ENCODE data around the gene ZBTB16. TPM values are rescaled to one million over a fixed set of nuclear protein-coding genes. Genes with fewer than 3 reads are reported as not detected.

The ZBTB16 gene
- total and polyA plus RNA-seq, 2 experiments from 2014 or later: 0.29 to 1.4 TPM

GRCh38 chr11:114130629-114131277, 71.2 kb downstream of the ZBTB16 start:
- H3K4me3 ChIP-seq: no peak overlapping the region
- no peaks in the 10 kb centered on the region for H3K27me3 ChIP-seq (ENCODE audit: insufficient read depth)
- H3K36me3 ChIP-seq (ENCODE audit: insufficient read depth): no peaks in the 10 kb centered on the region
- peaks cover 13% of the 10 kb centered on the region; the same call in 1 of the 2 replicates for H3K9me2 ChIP-seq (ENCODE audit: insufficient read depth)
- H4K20me1 ChIP-seq (replicated peaks; ENCODE audit: insufficient read depth): no peaks in the 10 kb centered on the region; the same call in 1 of the 2 replicates
- TF ChIP-seq EZH2phosphoT487 (IDR thresholded peaks at IDR 0.05; ENCODE audit: unreplicated experiment) (no peak), STAT1 (IDR thresholded peaks at IDR 0.05; ENCODE audit: unreplicated experiment) (no peak), ZNF114 (CRISPR knock-in tag; IDR thresholded peaks at IDR 0.05) (no peak), JUNB (IDR thresholded peaks at IDR 0.05; ENCODE audit: unreplicated experiment) (no peak), CTCF (conservative IDR thresholded peaks at IDR 0.05; ENCODE audit: low read depth in 2 of 2) (no peak), NANOG (IDR thresholded peaks at IDR 0.05; ENCODE audit: borderline replicate concordance) (no peak), ZNF462 (CRISPR knock-in tag; IDR thresholded peaks at IDR 0.05) (no peak)
- no peaks in the 10 kb centered on the region for H3K79me2 ChIP-seq (replicated peaks; ENCODE audit: insufficient read depth)
- H3K27ac Mint-ChIP-seq: no peak overlapping the region
- DNase-seq (ENCODE audit: low spot score): no peak
- no peak overlapping the region for H3K4me2 ChIP-seq
- H2AFZ ChIP-seq: no peak overlapping the region
- H3K27ac ChIP-seq (ENCODE audit: low read depth): no peak overlapping the region
- no peaks in the 10 kb centered on the region; the same call in 1 of the 2 replicates for H3K4me1 ChIP-seq (ENCODE audit: insufficient read depth)
- ATAC-seq: no peak
- H3K9me3 Mint-ChIP-seq: no peaks in the 10 kb centered on the region
- H3K27me3 Mint-ChIP-seq (ENCODE audit: insufficient read depth, low read depth, poor library complexity): peaks cover 7% of the 10 kb centered on the region
- H3F3A ChIP-seq (replicated peaks; ENCODE audit: low read depth): no peaks in the 10 kb centered on the region
- H3K4me3 Mint-ChIP-seq: no peak overlapping the region
- H3K36me3 Mint-ChIP-seq (ENCODE audit: low read depth): no peaks in the 10 kb centered on the region
- H3K4me1 Mint-ChIP-seq: peaks cover 6% of the 10 kb centered on the region; the same call in 2 of the 3 replicates

All from GM23338 (cell line).